NCI-H526 (cell line): Measurements from ENCODE around the gene HLA-A.
"Not testable (repeated sequence)": the region's sequence is repeated elsewhere in the genome, so short reads cannot be mapped to it uniquely, and the experiment has no call there.

Experiments
- DNase-seq, 2 experiments: peaks; one replicate each; lab custom pipeline; 2025; lab: John Stamatoyannopoulos, UW

HLA-A gene

GRCh38 chr6:29961966-29962365 lies 19.6 kb downstream of the HLA-A start:
- no peak for DNase-seq

- not testable (repeated sequence) for DNase-seq
Measured at GRCh38 chr6:29963697-29964096, 21.4 kb downstream of the HLA-A start.

- DNase-seq, result no peak
Measured at GRCh38 chr6:29964518-29964886, 22.2 kb downstream of the HLA-A start.

GRCh38 chr6:29964887-29965562 lies 22.7 kb downstream of the HLA-A start:
- DNase-seq, result peak; percentile 68 to 78

GRCh38 chr6:29965563-29965872 lies 23.2 kb downstream of the HLA-A start:
- DNase-seq, result peak in 1 of 2 experiments; percentile 33

GRCh38 chr6:29965873-29966601 lies 23.7 kb downstream of the HLA-A start:
- peak in 1 of 2 experiments; percentile 58 for DNase-seq

GRCh38 chr6:29967379-29968010 lies 25.2 kb downstream of the HLA-A start:
- DNase-seq, result peak in 1 of 2 experiments; percentile 10

GRCh38 chr6:29968130-29968529 lies 25.8 kb downstream of the HLA-A start:
- no peak for DNase-seq

GRCh38 chr6:29968905-29969304 lies 26.6 kb downstream of the HLA-A start:
- no peak for DNase-seq

- DNase-seq, result no peak
Measured at GRCh38 chr6:29970711-29971110, 28.4 kb downstream of the HLA-A start.

- DNase-seq, result peak in 1 of 2 experiments; percentile 12
Measured at GRCh38 chr6:29974901-29975560, 32.7 kb downstream of the HLA-A start.

GRCh38 chr6:29975561-29975907 lies 33.2 kb downstream of the HLA-A start:
- no peak for DNase-seq

GRCh38 chr6:29976253-29976587 lies 33.9 kb downstream of the HLA-A start:
- no peak for DNase-seq

GRCh38 chr6:29976588-29977424 lies 34.5 kb downstream of the HLA-A start:
- peak; percentile 63 to 83 for DNase-seq

- no peak for DNase-seq
Measured at GRCh38 chr6:29977425-29977727, 35.0 kb downstream of the HLA-A start.

GRCh38 chr6:29980013-29980412 lies 37.7 kb downstream of the HLA-A start:
- not testable (repeated sequence) for DNase-seq

GRCh38 chr6:29980511-29980910 lies 38.2 kb downstream of the HLA-A start:
- DNase-seq, result no peak

GRCh38 chr6:29981211-29981812 lies 39.0 kb downstream of the HLA-A start:
- DNase-seq, result no peak

GRCh38 chr6:29982097-29982496 lies 39.8 kb downstream of the HLA-A start:
- no peak for DNase-seq

- DNase-seq, result no peak
Measured at GRCh38 chr6:29984232-29984631, 41.9 kb downstream of the HLA-A start.

- no peak for DNase-seq
Measured at GRCh38 chr6:29984992-29985391, 42.7 kb downstream of the HLA-A start.
